NCI-H2029 treated with DMSO at 0.1 percent for 48 hours (cell line): ENCODE measurements around the gene DYNLT2B.
A peak's percentile ranks its signal among the peaks of the same experiment; 100 is the strongest.
"Not testable (repeated sequence)": the region's sequence is repeated elsewhere in the genome, so short reads cannot be mapped to it uniquely, and the experiment has no call there.

Source experiments
- DNase-seq: peaks from one replicate; lab custom pipeline; 2025; lab: John Stamatoyannopoulos, UW

DYNLT2B gene

DNA sequence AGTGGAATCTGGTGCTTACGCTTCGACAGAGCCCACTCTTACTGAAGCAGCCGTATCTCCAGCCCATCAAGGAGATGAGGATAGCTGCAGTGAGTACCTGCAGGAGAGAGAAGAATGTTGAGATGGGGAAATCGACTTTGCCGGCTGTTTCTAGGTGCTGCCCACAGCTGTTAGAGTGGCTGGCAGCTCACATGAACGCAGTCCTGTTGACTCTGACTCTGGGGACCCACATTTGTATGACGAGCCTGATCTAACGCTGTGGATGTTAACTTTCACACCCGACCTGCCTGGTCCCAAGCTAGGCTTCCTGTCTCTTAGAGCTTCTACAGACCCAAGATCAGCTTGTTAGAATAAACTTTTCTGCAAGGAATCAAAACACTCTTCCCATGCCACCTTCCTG, 8.9 kb upstream of the DYNLT2B start:
- no peak for DNase-seq

DNA sequence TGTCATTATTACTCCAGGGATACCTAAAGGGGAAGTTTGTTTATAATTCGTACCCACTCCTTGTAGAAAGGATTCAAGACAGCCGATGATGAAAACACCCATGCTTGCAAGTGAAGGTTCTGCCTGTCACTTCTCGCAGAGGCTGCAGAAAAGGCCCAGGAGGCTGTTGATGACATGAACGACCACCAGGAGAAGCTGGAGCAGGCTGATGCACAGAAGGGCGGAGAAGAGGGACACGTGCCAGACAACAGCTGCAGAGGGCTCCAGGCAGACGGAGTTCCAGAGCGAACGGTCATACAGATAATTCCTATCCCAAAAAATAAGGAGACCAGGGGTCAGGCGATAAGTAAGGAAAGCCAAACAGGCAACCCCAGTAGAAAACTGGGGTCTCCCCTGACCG, 5.7 kb upstream of the DYNLT2B start:
- no peak for DNase-seq

DNA sequence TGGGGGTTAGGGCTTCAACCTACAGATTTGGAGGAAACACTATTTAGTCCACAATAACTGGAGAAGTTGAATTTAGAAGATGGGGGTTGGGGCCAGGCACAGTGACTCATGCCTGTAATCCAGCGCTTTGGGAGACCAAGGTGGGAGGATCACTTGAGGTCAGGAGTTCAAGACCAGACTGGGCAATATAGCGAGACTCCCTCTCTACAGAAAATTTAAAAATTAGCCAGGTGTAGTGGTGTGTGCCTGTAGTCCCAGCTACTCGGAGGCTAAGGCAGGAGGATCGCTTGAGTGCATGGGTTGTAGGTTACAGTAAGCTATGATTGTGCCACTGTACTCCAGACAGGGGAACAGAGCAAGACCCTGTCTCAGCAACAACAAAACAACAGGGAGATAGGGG, 5.0 kb upstream of the DYNLT2B start:
- DNase-seq: no peak

GRCh38 chr3:196321162-196321561, 3.1 kb upstream of the DYNLT2B start:
- no peak for DNase-seq

DNA sequence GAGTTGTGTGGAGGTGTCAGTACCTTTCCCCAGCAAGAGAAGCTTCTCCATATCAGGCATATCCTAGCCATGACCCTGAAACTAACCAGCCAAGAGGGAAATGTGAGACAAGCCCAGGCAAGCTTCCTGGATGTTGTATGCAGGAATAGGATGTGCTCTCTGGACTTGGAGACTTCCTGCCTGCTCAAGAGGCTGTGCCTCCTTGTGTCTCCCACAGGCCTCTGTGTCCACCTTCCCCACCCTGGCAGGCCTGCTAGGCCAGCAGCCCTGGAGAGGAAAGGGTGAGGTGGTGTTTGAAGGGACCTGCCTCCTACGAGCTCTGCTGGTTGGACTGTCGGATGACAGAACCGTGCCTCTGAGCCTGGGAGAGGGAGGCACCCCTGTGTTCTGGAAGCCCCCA, 2.1 kb upstream of the DYNLT2B start:
- no peak for DNase-seq

- not testable (repeated sequence) for DNase-seq
These were observed 997 bp downstream of the DYNLT2B start for GRCh38 chr3:196316799-196317686.

GRCh38 chr3:196315821-196316220, 2.2 kb downstream of the DYNLT2B start:
- DNase-seq: no peak

DNA sequence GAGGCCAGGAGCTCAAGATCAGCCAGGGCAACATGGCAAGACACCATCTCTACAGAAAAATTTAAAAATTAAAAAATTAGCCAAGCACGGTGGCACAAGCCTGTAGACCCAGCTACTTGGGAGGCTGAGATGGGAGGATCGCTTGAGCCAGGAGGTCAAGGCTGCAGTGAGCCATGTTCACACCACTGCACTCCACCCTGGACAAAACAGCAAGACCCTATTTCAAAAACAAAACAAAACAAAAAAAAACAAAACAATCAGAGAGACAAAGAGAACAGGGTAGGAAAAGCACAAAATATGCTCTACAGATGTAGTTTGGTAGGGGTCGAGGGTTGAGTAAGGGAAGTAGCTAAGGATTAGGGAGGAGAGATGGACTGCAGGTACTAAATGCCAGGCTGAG, 3.4 kb downstream of the DYNLT2B start:
- no peak for DNase-seq

- not testable (repeated sequence) for DNase-seq
These were observed 4.0 kb downstream of the DYNLT2B start for GRCh38 chr3:196314086-196314485.

DNA sequence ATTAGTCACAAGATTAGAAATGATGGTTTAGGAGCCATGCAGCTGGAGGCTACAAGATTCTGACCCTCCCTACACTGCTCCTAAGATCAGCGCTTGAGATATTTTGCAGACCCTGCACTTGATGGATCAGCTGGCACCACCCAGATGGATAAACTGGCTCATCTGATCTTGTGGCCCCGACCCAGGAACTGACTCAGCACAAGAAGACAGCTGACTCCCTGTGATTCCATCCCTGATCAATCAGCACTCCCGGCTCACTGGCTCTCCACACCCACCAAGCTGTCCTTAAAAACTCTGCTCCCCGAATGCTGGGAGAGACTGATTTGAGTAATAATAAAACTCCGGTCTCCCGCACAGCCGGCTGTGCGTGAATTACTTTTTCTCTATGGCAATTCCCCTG, 15.1 kb downstream of the DYNLT2B start:
- DNase-seq: not testable (repeated sequence)

GRCh38 chr3:196302551-196302950, 15.5 kb downstream of the DYNLT2B start:
- not testable (repeated sequence) for DNase-seq

DNA sequence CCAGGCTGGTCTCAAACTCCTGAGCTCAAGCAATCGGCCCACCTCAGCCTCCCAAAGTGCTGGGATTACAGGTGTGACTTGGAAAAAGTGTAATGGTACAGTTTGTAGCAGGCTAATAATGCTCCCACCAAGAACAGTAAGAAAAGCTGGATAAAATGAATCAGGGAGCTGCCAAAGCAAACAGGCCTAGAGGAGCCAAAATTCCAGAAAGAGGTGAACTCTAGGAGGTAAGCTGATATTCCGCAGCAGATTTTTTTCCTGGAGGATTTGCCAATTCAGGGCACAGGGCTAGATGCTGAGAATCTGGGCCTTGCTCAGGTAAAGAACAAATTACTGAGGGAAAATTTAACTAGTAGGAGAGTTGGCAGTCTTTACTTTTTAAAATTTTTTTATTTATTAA, 19.5 kb downstream of the DYNLT2B start:
- no peak for DNase-seq

GRCh38 chr3:196292286-196292923, 25.6 kb downstream of the DYNLT2B start:
- no peak for DNase-seq

- peak; percentile 23 for DNase-seq
These were observed 29.9 kb downstream of the DYNLT2B start for GRCh38 chr3:196288141-196288460.

GRCh38 chr3:196287440-196288140, 30.4 kb downstream of the DYNLT2B start, which contains the start of gene PCYT1A:
TSS of gene PCYT1A (minus strand) at chr3:196287726. CDS start at chr3:196270531, 17,195 bp downstream.
- DNase-seq: peak; percentile 88

- no peak for DNase-seq
These were observed 31.0 kb downstream of the DYNLT2B start for GRCh38 chr3:196287090-196287439.

DNA sequence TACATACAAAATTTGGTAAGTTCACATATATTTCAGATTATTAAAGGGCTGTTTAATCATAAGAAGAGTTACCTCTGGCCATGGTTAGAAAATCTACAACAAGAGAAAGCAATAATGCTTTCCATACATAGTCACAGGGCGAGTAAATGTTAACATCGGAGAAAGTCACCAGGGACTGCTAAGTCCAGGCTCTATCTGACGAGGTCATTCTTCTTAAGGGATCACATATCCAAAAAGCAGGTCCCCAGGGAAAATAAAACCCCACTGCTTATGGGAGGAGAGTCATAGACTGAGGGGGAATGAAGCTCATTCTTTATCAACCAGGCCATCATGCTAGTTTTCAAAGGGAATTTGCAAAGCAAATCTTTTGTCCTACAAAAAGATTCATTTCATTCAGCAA, 33.6 kb downstream of the DYNLT2B start:
- DNase-seq: no peak

DNA sequence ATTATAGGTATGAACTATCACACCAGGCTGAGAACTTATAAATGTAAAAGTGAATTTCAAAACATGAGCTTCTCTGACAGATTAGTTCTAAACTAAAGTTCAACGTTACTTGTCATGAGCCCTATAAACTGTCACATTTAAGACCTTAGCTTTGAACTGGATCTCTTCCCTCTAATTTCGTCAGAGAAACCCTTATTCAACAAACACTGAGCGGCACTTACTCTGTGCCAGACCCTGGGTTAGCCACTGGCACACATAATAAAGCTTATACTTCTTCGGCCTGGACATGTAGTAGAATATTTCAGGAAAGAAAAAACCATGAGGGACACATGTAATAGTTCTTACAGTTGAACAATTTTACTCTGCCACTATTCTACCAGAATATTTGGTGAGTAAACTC, 36.1 kb downstream of the DYNLT2B start:
- no peak for DNase-seq

DNA sequence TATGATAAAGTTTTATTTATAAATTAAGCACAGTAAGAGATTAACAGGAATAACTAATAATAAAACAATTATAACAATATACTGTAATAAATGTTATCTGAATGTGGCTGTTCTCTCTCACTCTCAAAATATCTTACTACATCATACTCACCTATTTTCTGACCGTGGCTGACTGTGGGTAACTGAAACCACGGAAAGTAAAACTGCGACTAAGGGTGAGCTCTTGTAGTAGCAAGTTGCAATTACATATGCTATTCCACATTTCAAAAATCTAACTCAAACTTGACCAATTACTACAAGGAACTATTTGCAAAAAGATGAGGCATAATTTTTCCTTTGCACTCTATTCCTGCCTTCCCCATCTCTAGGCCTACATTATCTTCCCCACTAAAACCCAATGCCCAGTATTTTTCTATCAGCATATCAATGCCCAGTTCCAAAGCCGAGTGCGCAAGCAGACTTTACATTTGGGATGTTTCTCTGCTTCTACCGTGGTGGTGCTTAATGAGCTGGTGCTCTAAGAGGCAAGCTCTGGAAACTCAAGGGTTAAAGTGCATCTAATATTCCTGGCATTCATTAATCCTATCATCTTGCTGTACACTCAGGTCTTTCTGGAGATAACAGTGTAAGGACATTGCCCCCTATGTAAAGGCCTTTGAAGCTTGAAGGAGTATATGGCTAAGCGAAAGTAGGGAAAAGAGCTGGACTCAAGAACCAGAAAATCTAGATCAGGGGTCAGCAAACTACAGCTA, 37.2 kb downstream of the DYNLT2B start:
- no peak for DNase-seq

DNA sequence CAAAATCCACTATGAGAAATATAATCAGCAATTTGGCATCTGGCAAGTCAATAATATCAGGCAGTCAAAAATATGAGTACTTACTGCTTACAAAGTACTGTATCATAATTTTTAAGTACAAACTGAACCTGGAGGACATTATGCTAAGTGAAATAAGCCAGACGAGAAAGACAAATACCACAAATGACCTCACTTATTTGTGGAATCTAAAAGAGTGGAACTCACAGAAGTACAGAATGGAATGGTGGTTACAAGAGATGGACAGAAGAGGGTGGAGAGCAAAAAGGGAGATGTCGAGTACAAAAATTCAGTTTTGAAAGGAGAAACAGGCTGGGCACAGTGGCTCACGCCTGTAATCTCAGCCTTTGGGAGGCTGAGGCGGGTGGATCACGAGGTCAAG, 42.9 kb downstream of the DYNLT2B start:
- no peak for DNase-seq

DNA sequence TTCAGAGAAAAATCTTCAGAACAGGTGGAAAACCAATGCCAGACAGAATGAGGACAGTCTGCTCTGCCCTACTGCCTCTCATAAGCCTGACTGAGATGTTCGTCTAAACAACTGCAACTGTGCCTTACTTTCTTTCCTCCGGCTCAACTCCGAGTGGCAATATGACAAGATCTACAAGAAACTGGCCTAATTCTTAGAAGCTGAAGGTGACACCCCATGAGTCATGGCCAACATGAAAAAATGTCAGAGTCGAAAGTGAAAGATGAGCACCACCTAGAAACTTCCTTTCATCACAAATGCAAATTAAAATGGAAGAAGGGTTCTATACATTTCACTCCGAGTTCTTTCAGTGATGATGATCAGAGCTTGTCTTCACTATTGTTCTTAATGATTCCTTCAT, 43.5 kb downstream of the DYNLT2B start:
- DNase-seq: no peak

- DNase-seq: no peak
These were observed 44.4 kb downstream of the DYNLT2B start for GRCh38 chr3:196273655-196274054.
